Vagina (tissue), 2 donors: ENCODE data around the gene PDE3A. TPM values are rescaled to one million over a fixed set of nuclear protein-coding genes. Genes with fewer than 3 reads are reported as not detected.

Experiments
- DNase-seq, 2 donors: peaks; one replicate each; pipeline ENCODE4 v3.0.0-alpha.2; 2017; ENCODE audit errors: extremely low spot score in 2 of 2
- H3K27ac ChIP-seq: fragments of 200-600 bp; sonication (generic); one replicate; pipeline ENCODE4 v1.5.1; 2019
- H3K27me3 ChIP-seq: fragments of 200-600 bp; sonication (generic); one replicate; pipeline ENCODE4 v1.5.1; 2019
- H3K36me3 ChIP-seq, 2 donors: fragments of 200-600 bp; sonication (generic); one replicate each; pipeline ENCODE4 v1.5.1; 2017 to 2019
- H3K4me1 ChIP-seq: fragments of 200-600 bp; sonication (generic); one replicate; pipeline ENCODE4 v1.5.1; 2019
- H3K4me3 ChIP-seq, 2 donors: fragments of 200-600 bp; sonication (generic); 1 replicate in 1 of 2; 2 replicates in 1 of 2; pipeline ENCODE4 v1.5.1; 2016 to 2019
- H3K9me3 ChIP-seq: fragments of 200-600 bp; sonication (generic); one replicate; pipeline ENCODE4 v1.5.1; 2019
- CTCF ChIP-seq, 3 experiments: fragments of 450-650 bp in 2 of 3; fragments of 200-600 bp in 1 of 3; sonication (generic) in 1 of 3; IDR thresholded peaks; one replicate each; pipeline ENCODE4 v1.5.1; 2017 to 2019; ENCODE audit warnings: antibody characterized with exemption in 3 of 3, mild to moderate bottlenecking in 2 of 3, moderate library complexity in 2 of 3
- POLR2A ChIP-seq, 2 donors: fragments of 450-650 bp; IDR thresholded peaks; one replicate each; pipeline ENCODE4 v1.6.1; 2017; ENCODE audit warnings: antibody characterized with exemption in 2 of 2, mild to moderate bottlenecking in 2 of 2, moderate library complexity in 2 of 2
- POLR2AphosphoS5 ChIP-seq, 2 donors: sonication (generic); formaldehyde crosslinking; IDR thresholded peaks; one replicate each; pipeline ENCODE4 v1.9.0; 2017; ENCODE audit warnings: antibody characterized with exemption in 2 of 2, mild to moderate bottlenecking in 2 of 2, low read depth in 1 of 2; ENCODE audit not compliant: insufficient read depth in 1 of 2
- intact Hi-C: fragments of 100-400 bp; cut with DNase I; formaldehyde crosslinking; loops from one replicate; pipeline ENCODE4 v1.15.1; 2023
- total RNA-seq: library from RNA; depleted of rRNA; stranded (reverse); fragments of >200 nt; gene quantifications from one replicate; pipeline ENCODE4 v1.2.3, GENCODE V29; 2016

The PDE3A gene
- total RNA-seq, 1 donor from 2014 or later = 9.6 TPM

- TF ChIP-seq POLR2AphosphoS5 (IDR thresholded peaks at IDR 0.05; ENCODE audit: insufficient read depth in 1 of 2, low read depth in 1 of 2) = no peak
- intact Hi-C loops = no loop called here
- H3K27me3 ChIP-seq = no peaks in the 10 kb centered on the region
- H3K4me1 ChIP-seq = no peaks in the 10 kb centered on the region
- H3K36me3 ChIP-seq = no peaks in the 10 kb centered on the region
- no peak overlapping the region for H3K27ac ChIP-seq
- no peak overlapping the region for H3K4me3 ChIP-seq
- no peak for DNase-seq
- no peaks in the 10 kb centered on the region for H3K9me3 ChIP-seq
Observed at GRCh38 chr12:20722142-20722541, 353.8 kb downstream of the PDE3A start.

GRCh38 chr12:20731274-20731673 is 362.9 kb downstream of the PDE3A start:
- DNase-seq = no peak
- intact Hi-C loops = no loop called here
- no peaks in the 10 kb centered on the region for H3K4me1 ChIP-seq
- no peak overlapping the region for H3K4me3 ChIP-seq
- no peak for TF ChIP-seq POLR2A (IDR thresholded peaks at IDR 0.05)
- TF ChIP-seq POLR2AphosphoS5 (IDR thresholded peaks at IDR 0.05; ENCODE audit: insufficient read depth in 1 of 2, low read depth in 1 of 2) = no peak
- TF ChIP-seq CTCF (IDR thresholded peaks at IDR 0.05) = no peak
- no peaks in the 10 kb centered on the region for H3K9me3 ChIP-seq
- H3K27ac ChIP-seq = no peak overlapping the region
- no peaks in the 10 kb centered on the region for H3K36me3 ChIP-seq
- no peaks in the 10 kb centered on the region for H3K27me3 ChIP-seq
